Stimulated activated CD4-positive, alpha-beta T cell treated with anti-CD3 and anti-CD28 coated beads, Interleukin-2, amount 100 ng/mL, for 48 hours (primary cell): ENCODE results near the gene MCF2L.
"Not testable (repeated sequence)": the region's sequence is repeated elsewhere in the genome, so short reads cannot be mapped to it uniquely, and the experiment has no call there.

ENCODE experiments used
- DNase-seq, 2 donors: peaks; one replicate each; pipeline ENCODE4 v3.0.0-alpha.2; 2020

Gene MCF2L

DNA sequence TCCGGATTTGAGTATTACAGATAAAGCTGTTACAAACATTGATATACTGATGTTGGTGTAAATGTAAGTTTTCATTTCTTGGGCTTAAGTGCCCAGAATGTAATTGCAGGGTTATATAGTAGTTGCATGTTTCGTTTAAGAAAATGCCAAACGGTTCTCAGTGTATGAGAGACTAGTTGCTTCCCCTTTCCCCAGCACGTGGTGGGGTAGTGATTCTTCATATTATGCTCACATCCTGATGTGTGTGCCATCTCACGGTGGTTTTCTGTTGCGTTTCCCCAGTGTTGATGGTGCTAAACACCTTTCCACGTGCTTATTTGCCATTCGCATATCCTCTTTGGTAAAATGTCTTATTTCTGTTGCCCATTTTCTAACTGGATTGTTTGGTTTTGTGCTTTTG, 101.8 kb downstream of the MCF2L start:
- no peak for DNase-seq

DNA sequence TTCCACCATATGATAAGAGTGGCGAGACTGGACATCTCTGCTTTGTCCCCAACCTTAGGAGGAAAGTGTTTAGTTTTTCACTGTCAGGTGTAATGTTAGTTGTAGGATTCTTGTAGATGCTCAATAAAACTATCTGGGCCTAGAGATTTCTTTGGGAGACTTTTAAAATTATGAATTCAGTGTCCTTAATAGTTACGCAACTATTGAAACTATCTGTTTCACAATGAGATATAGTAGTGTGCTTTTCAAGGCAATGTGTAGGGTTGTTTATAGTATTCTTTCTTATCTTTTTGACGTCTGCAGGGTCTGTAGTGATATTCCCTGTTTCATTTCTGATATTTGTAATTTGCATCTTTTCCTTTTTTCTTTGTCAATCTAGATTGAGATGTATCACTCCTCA, 103.4 kb downstream of the MCF2L start:
- no peak for DNase-seq

DNA sequence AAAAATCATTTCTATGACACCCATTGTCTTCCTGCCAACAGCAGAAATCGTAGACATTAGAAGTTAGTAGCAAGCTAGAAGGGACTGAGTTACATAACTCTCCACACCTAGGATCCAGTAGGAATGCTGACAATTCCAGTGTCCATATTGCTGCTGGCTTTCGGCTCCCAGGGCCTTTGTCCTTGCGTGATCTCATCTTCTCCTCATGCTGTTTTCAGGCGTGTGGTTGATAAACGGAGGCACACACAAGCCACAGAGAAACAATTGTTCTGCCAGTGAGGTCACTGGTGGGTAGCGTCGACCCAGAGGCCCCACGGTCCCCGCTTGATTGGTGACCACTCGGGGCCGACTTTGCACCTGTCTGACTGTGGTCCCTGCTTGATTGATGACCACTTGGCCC, 104.9 kb downstream of the MCF2L start:
- DNase-seq = no peak

DNA sequence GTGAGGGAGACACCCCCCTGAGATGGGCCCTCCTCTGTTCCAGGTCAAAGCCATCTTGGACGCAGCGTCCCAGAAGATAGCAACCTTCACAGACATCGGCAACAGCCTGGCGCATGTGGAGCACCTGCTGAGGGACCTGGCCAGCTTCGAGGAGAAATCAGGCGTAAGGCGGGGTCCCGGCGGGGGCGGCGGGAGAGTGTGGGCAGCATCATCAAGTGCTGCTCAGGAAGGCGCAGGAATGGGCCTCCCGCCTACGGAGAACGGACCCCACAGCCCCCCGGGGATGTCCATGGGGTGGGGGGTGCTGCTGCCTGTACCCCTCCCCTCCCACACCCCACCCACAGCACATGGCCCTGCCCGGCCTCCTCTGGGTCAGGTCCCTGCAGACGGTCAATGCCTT, 105.4 kb downstream of the MCF2L start:
- no peak for DNase-seq

DNA sequence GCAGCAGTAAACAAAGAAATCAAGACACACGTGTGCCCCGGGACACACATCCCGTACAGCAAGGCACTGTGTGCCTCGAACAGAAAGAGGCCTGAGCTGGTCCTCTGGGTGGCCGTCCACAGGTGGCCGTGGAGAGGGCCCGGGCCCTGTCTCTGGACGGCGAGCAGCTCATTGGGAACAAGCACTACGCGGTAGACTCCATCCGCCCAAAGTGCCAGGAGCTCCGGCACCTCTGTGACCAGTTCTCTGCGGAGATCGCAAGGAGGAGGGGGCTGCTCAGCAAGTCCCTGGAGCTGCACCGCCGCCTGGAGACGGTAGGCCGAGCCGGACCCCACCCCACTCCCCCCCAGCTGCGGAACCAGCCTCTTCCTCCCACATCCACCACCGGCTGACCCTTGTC, 105.9 kb downstream of the MCF2L start:
- no peak for DNase-seq

DNA sequence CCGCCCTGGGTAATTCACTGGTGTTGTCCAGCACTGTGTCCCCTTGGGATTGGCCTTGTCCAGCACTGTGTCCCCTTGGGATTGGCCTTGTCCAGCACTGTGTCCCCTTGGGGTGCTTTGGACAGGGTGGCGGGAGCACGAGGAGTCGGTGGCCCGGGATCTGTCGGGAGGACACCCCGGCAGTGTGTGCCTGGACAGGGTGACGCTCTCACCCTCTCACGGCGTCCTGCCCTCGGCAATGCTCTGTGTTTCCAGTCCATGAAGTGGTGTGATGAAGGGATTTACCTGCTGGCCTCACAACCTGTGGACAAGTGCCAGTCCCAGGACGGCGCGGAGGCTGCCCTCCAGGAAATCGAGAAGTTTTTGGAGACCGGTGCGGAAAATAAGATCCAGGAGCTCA, 106.7 kb downstream of the MCF2L start:
- no peak for DNase-seq

DNA sequence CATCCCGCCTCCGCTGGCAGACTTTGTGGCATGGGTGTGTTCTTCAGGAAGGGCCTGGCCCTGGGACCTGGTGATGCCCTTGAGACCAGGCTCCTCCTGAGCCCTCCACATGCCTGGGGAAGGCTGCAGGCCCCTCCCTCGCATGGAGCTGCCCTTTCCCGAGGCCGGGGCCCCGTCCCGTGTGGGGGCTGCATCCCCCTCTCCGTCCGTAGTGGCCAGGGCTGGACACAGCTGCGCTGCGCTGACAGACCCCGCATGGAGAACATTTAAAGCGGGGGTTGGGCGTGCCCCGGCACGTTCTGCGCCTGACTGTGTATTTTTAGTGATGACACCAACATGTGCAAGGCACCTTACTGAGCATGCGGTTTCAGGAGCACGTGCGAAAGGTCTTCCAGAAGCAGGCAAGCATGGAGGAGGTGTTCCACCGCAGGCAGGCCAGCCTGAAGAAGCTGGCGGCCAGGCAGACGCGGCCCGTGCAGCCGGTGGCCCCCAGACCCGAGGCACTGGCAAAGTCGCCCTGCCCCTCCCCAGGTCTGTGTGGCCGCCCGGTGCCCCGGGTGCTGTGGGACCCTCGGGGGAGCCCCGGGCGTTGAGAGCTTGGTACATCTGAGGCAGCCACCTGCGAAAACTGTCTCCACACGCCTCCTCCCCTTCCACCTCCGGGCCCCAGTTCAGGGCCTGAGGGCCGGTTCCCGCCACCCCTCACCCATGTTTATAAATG, 107.8 kb downstream of the MCF2L start:
- no peak for DNase-seq

DNA sequence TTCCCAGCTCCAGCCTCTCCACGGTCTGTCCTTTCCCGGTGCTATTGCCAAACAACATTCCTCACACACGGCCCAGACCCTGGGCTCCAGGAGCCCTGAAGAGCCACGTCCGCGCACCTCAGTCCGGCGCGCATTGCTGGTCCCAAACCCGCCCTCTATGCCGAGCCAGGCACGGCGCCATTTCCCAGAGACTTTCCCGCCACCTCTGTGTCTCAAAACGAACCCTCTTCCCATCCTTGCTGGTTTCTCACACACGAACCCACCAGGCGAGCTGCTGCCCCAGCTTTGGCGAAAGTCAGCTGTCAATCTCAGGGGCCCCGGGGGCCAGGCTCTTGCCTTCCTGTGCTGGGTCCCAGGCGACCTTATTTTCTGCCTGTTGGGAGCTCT, 108.5 kb downstream of the MCF2L start:
- DNase-seq = no peak

DNA sequence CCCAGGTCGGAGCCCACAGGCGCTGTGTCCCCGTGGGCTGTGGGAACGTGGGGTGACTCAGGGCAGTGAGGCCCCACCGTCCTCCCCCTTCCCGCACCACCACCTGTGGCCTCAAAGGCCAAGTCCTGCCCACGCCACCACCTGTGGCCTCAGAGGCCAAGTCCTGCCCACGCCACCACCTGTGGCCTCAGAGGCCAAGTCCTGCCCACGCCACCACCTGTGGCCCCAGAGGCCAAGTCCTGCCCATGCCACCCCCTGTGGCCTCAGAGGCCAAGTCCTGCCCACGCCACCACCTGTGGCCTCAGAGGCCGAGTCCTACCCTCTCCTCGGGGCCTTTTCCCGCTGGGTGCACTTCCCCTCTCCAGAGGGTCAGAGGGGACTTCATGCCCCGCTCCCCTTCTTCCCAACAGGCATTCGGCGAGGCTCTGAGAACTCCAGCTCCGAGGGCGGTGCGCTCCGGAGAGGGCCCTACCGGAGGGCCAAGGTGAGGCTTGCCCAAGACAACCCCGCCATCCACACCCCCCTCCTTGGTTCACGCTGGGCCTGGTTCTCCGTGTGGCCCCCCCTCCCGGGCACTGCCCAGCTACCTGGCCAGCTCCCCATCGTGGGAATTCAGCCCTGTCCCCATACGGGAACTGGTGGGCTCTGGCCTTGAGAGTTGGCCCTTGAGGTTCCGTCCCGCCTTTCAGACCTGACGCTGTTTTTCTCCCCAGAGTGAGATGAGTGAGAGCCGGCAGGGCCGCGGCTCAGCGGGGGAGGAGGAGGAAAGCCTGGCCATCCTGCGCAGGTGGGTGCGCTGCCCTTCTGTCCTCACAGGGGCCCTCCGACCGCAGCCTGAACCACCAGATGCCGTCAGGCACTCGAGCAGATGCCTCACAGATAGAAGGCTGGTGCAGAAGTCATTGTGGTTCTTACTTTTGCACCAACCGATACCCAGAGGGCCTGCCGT, 109.2 kb downstream of the MCF2L start:
- no peak for DNase-seq

DNA sequence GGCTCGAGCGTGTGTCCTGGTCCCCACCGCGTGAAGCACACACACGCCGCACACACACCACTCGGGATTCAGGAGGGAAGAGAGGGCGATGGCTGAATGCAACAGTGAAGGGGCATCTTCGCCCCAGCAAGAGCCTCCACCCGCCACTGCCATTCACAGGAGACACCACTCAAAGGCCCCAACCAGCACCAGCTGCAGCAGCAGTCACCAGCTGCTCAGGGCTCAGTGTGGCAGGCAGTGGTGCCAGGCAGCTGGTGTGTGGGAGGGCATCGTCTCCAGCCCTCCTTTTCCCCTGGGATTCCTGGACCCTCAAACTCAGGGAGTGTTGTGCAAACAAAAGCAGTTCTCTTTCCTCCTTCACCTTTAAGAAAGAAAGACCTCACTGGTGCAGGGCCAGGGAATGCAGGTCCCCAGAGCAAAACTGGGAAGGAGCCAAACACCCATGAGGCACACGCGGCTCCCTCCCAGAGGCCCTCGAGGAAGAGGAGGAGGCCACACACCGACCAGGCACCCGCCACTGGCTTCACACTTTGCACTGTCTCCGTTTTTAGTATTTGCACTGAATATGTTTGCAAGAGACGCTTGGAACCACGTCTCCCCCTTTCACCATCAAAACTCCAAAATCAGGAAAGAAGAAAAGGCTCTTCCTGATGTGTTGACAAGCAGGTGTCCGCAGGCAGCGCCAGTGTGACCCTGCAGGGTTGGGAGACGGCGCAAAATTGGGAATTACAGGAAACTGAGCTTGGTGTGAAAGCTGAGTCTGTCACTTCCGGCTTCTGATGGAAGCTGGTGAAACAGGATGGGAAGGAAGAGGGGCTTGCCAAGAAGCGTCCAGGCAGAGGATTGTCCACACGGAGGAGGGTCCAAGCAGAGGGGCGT, 110.1 kb downstream of the MCF2L start:
- DNase-seq = no peak

DNA sequence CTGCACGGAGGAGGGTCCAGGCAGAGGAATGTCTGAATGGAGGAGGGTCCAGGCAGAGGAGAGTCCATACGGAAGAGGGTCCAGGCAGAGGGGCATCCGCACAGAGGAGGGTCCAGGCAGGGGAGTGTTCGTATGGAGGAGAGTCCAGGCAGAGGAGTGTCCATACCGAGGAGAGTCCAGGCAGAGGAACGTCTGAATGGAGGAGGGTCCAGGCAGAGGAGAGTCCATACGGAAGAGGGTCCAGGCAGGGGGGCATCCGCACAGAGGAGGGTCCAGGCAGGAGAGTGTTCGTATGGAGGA, 110.7 kb downstream of the MCF2L start:
- not testable (repeated sequence) for DNase-seq

DNA sequence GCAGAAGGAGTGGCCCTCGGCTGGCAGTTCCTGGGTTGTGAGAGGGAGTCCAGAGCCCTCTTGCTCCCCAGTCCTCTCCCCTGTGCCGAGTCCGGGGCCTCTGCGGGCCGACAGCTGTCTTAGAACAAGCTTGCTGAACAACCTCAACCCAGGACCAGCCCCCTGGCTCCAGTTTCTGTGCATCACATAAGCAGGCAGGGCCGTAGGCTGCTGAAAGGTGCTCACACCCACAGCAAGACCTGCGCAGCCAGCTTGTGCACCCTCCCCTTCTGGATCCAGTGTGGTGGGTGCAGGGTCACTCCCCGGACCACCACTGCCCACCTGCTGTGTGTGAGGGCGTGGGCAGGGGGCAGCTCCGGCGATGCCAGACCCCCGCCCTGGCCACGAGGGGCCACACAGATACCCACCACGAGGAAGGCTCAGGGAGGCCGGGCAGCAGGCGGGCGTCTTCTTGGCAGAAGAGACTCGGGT, 111.4 kb downstream of the MCF2L start:
- no peak for DNase-seq

DNA sequence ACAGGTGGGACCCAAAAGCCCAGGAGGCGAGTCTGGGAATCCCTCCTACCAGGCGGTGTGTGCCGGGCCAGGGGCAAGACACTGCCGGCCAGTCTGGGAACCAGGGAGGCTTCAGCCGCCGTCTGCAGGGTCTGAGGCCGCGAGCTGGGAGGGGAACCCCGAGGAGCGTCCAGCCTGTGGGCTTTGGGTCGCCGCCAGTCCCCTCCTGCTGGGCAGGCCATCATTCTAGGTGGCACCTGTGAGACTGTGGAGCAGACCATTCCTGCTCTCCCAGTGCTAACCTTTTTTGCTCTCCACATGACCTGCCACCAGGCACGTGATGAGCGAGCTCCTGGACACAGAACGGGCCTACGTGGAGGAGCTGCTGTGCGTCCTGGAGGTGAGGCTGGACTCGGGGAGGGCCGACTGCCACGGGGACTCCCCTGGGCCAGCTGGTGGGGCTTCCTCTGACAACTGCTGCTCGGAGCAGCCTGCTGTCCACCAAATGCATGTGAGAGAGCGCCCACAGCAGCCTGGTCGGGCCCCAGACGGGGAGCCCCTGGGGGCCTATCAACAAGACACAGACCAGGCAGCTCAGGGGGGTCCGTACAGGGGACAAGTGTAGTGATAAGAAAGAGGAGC, 112.0 kb downstream of the MCF2L start:
- DNase-seq = no peak

DNA sequence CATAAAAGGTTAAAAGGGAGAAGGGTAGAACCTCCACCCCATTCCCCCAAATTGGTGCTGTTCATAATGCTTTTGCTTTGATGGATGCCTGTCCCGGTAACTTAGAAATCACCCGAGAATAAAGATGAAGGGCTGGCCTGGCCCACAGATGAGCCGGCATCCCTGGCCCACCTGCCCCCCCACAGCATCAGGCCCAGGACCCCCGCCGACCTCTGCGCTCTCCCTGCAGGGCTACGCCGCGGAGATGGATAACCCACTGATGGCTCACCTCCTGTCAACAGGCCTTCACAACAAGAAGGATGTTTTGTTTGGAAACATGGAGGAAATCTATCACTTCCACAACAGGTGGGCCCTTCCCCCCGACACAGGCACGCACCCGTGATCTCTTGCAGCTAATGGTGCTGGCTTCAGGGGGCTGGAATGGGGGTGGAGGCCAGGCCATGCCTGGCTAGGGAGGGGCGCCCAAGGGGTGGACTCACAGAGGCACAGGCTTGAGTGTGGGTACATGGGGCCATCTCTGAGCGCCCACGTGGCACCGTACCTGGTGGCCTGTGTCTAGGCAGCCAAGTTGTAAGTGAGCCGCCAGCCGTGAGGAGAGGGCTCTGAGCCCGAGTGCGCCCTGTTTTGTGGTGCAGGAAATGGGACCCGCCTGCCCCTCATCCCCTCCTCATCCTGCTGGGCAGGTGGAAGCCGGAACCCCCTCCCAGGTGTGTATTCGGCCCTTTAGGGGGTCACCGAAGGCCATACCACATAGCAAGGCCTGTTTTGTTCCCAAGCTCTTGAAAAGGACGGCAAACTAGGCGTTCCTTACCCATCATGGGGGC, 113.4 kb downstream of the MCF2L start:
- DNase-seq = no peak

DNA sequence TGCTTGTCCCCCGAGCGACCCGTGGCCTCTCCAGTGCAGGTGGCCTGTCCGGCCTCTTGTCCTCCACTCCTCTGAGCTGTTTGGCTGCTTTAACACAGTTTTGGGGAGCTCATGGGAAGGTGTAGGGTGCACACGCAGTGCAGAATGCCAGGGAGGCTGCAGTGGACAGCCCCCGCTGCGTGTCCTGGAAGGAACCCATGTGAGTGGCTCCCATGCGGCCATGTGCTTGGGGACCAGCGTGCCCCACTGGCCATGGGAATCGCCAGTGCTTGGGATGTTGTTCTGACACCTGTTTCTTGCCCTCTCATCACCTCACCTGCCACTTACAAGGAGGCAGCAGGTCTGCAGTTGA, 114.0 kb downstream of the MCF2L start:
- no peak for DNase-seq

DNA sequence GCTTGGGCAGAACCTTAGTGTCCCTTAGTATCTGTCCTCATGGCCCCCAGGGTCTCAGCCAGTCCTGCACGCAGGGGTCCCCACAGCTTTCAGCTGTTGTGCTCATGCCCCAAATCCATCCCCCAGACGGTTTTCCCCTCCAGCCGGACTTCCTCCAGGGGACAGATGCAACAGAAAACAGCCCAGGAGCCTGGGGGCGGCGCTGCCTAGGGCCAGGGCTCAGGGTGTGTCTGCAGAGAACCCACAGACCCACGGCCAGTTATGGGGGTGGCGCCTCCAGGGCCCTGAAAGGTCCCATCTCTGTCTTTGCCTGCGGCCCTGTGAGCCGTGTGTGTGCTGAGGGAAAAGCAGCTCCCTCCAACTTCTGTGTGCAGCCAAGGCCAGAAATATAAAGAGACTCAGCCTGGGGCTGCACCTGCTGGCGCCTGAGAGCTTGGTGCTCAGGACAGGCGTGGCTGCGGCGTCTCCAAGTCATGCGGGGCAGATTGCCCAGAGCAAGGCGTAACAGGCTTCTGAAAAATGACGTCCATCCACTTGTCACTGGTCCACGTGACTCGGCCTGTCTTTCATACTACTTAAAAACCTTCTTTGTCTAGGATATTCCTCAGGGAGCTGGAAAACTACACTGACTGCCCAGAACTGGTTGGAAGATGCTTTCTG, 114.5 kb downstream of the MCF2L start:
- no peak for DNase-seq

DNA sequence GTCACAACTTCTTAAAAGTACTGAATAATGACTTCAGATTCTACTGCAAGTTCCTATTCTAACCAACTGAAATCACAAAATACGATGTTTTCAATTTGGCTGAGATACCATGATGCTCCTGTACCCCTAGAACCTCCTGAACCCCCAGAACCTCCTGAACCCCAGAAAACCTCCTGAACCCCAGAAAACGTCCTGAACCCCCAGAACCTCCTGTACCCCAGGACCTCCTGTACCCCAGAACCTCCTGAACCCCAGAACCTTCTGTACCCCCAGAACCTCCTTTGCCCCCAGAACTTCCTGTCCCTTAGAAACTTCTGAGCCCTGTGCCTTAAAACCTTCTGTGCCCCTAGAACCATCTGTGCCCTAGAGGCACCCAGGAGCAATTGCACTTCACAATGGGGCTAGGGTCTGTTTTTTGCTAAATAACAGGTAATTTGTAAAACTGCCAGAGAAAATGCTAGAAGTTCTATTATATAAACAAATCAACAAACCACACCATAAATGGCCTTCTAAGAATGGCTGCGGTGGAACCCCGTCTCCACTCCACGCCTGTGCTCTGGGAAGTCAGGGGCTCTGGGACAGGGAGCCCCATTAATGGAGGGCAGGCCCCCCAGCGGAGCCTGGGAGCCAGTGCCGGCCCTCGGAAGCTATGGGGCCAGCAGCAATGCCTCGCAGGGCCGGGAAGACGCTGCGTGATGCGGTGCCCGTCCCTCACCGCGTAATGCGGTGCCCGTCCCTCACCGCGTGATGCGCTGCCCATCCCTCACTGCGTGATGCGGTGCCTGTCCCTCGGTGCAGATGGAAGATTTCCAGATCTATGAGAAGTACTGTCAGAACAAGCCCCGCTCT, 115.3 kb downstream of the MCF2L start:
- no peak for DNase-seq

DNA sequence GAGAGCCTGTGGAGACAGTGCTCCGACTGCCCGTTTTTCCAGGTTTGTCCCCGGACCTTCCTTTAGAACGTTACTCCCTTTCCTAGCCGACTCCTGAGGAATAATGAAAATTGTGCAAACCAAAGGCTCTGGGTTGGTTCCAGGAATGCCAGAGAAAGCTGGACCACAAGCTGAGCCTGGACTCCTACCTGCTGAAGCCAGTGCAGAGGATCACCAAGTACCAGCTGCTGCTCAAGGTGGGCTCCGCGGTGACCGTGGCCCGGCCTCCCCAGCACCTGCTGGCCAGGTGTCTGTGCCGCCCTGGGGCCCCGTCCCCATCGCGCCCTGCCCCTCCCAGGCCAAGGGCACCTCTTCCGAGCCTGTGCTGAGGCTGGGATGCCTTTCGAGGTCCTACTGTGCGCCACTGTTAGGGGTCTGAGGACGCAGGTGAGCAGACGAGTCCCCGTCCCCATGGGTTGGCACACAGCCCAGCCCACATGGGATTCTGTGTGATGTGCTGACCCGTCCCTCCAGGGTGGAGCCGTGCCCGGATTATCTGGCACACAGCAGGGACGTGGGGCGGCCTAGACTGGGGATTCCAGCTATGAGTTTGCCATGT, 116.0 kb downstream of the MCF2L start:
- no peak for DNase-seq

DNA sequence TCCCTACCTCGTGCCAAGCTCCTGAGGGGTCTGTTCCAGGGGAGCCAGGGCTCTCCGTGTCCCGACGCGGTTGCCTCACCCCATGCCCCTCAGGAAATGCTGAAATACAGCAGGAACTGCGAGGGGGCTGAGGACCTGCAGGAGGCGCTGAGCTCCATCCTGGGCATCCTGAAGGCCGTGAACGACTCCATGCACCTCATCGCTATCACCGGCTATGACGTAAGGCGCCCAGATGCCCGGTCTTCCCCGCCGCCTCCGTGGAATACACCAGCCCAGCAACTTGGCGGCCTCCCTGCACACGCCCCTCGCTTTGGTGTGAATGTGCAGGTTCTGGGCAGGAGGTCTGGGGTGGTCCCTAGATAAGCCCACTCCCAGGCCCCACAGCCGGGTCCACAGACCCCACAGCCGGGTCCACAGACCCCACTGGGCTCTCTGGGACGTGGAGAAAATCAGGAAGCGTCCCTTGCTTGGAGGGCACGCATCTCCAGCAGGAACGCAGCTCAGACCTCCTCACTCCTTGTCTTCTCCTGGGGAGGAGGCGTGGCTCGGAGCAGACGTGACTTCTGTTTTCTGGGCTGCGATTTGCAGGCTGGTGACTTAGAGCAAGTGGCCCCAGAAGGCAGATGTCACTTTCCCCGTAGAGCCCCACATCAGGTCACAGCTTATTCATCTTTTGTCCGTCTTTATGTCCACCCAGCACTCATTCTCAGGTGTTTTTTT, 117.2 kb downstream of the MCF2L start:
- DNase-seq = no peak
